ENCODE results near the gene WDR33. TPM values are rescaled to one million over a fixed set of nuclear protein-coding genes. Genes with fewer than 3 reads are reported as not detected.
A peak's percentile ranks its signal among the peaks of the same experiment; 100 is the strongest.

WDR33 gene
- total and polyA plus RNA-seq, 2 of the 13 experiments (the other 11 are each of a cell fraction or from before 2014, with no cell fraction given), result 54.9 to 78.2 TPM

DNA sequence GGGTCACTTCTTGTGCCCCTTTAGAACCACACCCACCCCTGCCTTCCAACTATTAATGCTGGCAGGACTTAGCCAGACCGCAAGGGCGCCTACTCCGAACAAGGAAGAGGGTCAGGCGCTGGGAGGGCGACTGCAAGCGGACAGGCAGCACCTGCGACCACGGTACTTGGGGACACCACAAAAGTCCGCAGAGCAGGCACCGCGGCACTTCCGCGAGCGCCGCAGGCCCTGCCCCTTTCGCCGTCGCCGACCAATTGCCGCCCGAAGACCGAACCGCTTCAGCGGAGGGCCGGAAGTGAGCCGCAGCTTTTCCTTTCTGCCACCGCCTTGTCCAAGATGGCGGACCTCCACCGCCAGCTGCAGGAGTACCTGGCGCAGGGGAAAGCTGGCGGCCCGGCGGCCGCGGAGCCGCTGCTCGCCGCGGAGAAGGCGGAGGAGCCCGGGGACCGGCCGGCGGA, 109.7 kb downstream of the WDR33 start, which contains the start of gene SFT2D3 (continued):
- peak; percentile 77; the same call in 1 of the 2 replicates for TF ChIP-seq ZNF367 (CRISPR knock-in tag; IDR thresholded peaks at IDR 0.05; ENCODE audit: borderline replicate concordance)
- TF ChIP-seq ZNF776 (CRISPR knock-in tag; IDR thresholded peaks at IDR 0.05), result no peak
- no peak for TF ChIP-seq KAT2B (IDR thresholded peaks at IDR 0.05; ENCODE audit: borderline replicate concordance, low read depth, low read length)
- TF ChIP-seq, protein P1, sequence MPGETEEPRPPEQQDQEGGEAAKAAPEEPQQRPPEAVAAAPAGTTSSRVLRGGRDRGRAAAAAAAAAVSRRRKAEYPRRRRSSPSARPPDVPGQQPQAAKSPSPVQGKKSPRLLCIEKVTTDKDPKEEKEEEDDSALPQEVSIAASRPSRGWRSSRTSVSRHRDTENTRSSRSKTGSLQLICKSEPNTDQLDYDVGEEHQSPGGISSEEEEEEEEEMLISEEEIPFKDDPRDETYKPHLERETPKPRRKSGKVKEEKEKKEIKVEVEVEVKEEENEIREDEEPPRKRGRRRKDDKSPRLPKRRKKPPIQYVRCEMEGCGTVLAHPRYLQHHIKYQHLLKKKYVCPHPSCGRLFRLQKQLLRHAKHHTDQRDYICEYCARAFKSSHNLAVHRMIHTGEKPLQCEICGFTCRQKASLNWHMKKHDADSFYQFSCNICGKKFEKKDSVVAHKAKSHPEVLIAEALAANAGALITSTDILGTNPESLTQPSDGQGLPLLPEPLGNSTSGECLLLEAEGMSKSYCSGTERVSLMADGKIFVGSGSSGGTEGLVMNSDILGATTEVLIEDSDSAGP (CRISPR knock-in tag; IDR thresholded peaks at IDR 0.05; ENCODE audit: borderline replicate concordance), result peak; percentile 83; the same call in 1 of the 2 replicates
- peak; percentile 65 for TF ChIP-seq FOXO1 (CRISPR knock-in tag; IDR thresholded peaks at IDR 0.05)
- TF ChIP-seq, protein P2, sequence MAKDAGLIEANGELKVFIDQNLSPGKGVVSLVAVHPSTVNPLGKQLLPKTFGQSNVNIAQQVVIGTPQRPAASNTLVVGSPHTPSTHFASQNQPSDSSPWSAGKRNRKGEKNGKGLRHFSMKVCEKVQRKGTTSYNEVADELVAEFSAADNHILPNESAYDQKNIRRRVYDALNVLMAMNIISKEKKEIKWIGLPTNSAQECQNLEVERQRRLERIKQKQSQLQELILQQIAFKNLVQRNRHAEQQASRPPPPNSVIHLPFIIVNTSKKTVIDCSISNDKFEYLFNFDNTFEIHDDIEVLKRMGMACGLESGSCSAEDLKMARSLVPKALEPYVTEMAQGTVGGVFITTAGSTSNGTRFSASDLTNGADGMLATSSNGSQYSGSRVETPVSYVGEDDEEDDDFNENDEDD (CRISPR knock-in tag; IDR thresholded peaks at IDR 0.05; ENCODE audit: borderline replicate concordance), result peak; percentile 46; the same call in 1 of the 2 replicates
- TF ChIP-seq ZNF747 (CRISPR knock-in tag; IDR thresholded peaks at IDR 0.05; ENCODE audit: borderline replicate concordance), result peak; percentile 19; the same call in 1 of the 2 replicates
- TF ChIP-seq ZNF775 (CRISPR knock-in tag; IDR thresholded peaks at IDR 0.05; ENCODE audit: borderline replicate concordance), result peak; percentile 15
- TF ChIP-seq ZNF552 (CRISPR knock-in tag; IDR thresholded peaks at IDR 0.05; ENCODE audit: borderline replicate concordance), result peak; percentile 23; the same call in 1 of the 2 replicates
- 0 out of 2 replicates have a peak, but pooled peaks have one; percentile 56 for TF ChIP-seq ZSCAN20 (CRISPR knock-in tag; IDR thresholded peaks at IDR 0.05; ENCODE audit: borderline replicate concordance)
- peak; percentile 77 for TF ChIP-seq WIZ (CRISPR knock-in tag; IDR thresholded peaks at IDR 0.05)
- TF ChIP-seq, protein P3, sequence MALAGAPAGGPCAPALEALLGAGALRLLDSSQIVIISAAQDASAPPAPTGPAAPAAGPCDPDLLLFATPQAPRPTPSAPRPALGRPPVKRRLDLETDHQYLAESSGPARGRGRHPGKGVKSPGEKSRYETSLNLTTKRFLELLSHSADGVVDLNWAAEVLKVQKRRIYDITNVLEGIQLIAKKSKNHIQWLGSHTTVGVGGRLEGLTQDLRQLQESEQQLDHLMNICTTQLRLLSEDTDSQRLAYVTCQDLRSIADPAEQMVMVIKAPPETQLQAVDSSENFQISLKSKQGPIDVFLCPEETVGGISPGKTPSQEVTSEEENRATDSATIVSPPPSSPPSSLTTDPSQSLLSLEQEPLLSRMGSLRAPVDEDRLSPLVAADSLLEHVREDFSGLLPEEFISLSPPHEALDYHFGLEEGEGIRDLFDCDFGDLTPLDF (CRISPR knock-in tag; IDR thresholded peaks at IDR 0.05), result peak; percentile 54; the same call in 1 of the 2 replicates
- peak; percentile 52; the same call in 1 of the 2 replicates for TF ChIP-seq ZNF644 (CRISPR knock-in tag; IDR thresholded peaks at IDR 0.05; ENCODE audit: low read depth)
- TF ChIP-seq, protein P4, sequence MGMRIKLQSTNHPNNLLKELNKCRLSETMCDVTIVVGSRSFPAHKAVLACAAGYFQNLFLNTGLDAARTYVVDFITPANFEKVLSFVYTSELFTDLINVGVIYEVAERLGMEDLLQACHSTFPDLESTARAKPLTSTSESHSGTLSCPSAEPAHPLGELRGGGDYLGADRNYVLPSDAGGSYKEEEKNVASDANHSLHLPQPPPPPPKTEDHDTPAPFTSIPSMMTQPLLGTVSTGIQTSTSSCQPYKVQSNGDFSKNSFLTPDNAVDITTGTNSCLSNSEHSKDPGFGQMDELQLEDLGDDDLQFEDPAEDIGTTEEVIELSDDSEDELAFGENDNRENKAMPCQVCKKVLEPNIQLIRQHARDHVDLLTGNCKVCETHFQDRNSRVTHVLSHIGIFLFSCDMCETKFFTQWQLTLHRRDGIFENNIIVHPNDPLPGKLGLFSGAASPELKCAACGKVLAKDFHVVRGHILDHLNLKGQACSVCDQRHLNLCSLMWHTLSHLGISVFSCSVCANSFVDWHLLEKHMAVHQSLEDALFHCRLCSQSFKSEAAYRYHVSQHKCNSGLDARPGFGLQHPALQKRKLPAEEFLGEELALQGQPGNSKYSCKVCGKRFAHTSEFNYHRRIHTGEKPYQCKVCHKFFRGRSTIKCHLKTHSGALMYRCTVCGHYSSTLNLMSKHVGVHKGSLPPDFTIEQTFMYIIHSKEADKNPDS (CRISPR knock-in tag; IDR thresholded peaks at IDR 0.05), result peak; percentile 75
- TF ChIP-seq, protein P5, sequence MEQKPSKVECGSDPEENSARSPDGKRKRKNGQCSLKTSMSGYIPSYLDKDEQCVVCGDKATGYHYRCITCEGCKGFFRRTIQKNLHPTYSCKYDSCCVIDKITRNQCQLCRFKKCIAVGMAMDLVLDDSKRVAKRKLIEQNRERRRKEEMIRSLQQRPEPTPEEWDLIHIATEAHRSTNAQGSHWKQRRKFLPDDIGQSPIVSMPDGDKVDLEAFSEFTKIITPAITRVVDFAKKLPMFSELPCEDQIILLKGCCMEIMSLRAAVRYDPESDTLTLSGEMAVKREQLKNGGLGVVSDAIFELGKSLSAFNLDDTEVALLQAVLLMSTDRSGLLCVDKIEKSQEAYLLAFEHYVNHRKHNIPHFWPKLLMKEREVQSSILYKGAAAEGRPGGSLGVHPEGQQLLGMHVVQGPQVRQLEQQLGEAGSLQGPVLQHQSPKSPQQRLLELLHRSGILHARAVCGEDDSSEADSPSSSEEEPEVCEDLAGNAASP (CRISPR knock-in tag; IDR thresholded peaks at IDR 0.05; ENCODE audit: borderline replicate concordance), result peak; percentile 87
- TF ChIP-seq, protein P6, sequence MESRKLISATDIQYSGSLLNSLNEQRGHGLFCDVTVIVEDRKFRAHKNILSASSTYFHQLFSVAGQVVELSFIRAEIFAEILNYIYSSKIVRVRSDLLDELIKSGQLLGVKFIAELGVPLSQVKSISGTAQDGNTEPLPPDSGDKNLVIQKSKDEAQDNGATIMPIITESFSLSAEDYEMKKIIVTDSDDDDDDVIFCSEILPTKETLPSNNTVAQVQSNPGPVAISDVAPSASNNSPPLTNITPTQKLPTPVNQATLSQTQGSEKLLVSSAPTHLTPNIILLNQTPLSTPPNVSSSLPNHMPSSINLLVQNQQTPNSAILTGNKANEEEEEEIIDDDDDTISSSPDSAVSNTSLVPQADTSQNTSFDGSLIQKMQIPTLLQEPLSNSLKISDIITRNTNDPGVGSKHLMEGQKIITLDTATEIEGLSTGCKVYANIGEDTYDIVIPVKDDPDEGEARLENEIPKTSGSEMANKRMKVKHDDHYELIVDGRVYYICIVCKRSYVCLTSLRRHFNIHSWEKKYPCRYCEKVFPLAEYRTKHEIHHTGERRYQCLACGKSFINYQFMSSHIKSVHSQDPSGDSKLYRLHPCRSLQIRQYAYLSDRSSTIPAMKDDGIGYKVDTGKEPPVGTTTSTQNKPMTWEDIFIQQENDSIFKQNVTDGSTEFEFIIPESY (CRISPR knock-in tag; IDR thresholded peaks at IDR 0.05), result peak; percentile 66; the same call in 1 of the 2 replicates
- TF ChIP-seq TMF1 (CRISPR knock-in tag; IDR thresholded peaks at IDR 0.05; ENCODE audit: low read depth), result peak; percentile 8
- TF ChIP-seq ZNF253 (CRISPR knock-in tag; IDR thresholded peaks at IDR 0.05; ENCODE audit: borderline replicate concordance), result peak; percentile 82
- 0 out of 2 replicates have a peak, but pooled peaks have one; percentile 44 for TF ChIP-seq ZNF839 (CRISPR knock-in tag; IDR thresholded peaks at IDR 0.05; ENCODE audit: borderline replicate concordance)
- no peak for TF ChIP-seq ATM (IDR thresholded peaks at IDR 0.05; ENCODE audit: borderline replicate concordance)
